Measurements from ENCODE around the gene SPTBN4. TPM values are rescaled to one million over a fixed set of nuclear protein-coding genes. Genes with fewer than 3 reads are reported as not detected.

SPTBN4 gene
- total and polyA plus RNA-seq, 10 of the 15 experiments (the other 5 are each of a cell fraction or from before 2014, with no cell fraction given): 0.04 to 1.1 (median 0.34) TPM; not detected in 1

DNA sequence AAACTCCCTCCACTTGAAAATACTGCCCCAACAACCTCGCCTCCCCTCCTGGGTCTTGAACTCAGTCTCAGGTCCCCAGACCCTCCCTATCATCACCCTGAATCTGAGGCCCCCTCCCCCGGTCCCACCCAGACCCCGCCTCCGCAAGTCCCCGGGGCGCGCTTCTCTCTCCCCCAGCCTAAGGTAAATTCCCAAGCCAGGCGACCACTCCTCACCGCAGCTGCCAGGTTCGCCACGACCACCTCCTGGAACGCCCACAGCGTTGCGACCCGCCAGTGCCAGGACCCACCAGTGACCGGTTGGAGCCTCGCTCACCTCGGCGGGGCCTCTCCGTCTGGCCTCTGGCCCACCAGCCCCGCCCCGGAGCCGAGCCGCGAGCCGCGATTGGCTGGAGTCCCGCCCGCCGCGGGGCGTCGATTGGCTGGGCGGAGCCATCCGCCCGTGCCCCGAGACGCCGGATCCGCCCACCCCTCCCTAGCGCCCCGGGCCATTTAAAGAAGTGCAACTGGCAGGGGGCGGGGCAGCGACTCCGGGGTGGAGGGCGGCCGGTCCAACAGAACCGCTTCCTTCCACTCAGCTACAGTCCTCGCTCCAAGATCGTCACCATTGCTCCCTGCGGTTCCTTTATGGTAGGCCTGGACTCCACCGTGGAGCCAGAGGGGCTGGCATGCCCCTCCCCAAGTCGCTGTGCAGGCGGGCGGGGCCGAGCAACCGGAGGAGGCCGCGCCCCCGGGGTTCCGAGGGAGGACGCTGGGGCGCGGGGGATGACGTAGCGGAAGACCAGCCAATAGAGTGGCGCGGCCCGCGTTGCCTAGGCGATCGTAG is 22.6 kb upstream of the SPTBN4 start, which contains the start of gene SERTAD3 (continued):
- TF ChIP-seq, protein P1, sequence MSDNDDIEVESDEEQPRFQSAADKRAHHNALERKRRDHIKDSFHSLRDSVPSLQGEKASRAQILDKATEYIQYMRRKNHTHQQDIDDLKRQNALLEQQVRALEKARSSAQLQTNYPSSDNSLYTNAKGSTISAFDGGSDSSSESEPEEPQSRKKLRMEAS (IDR thresholded peaks at IDR 0.05; ENCODE audit: low read depth, low read length): peak; percentile 44
- TF ChIP-seq PAX5 (IDR thresholded peaks at IDR 0.05; ENCODE audit: borderline replicate concordance, low read depth, low read length) (peak; percentile 8; the same call in 1 of the 2 replicates), SMAD1 (IDR thresholded peaks at IDR 0.05; ENCODE audit: low read depth, partially characterized antibody) (no peak), ETV6 (conservative IDR thresholded peaks at IDR 0.05 in 1 of 2, IDR thresholded peaks at IDR 0.05 in 1 of 2; ENCODE audit: borderline replicate concordance in 1 of 2, low read depth in 1 of 2) (no peak), BRCA1 (IDR thresholded peaks at IDR 0.05; ENCODE audit: low read depth, low read length) (no peak), NBN (IDR thresholded peaks at IDR 0.05) (peak; percentile 77; the same call in 1 of the 2 replicates), ATF3 (IDR thresholded peaks at IDR 0.05; ENCODE audit: borderline replicate concordance, extremely low read depth, low read depth, low read length) (no peak), PML (IDR thresholded peaks at IDR 0.05; ENCODE audit: low read length) (no peak), RAD51 (IDR thresholded peaks at IDR 0.05) (no peak), CEBPZ (IDR thresholded peaks at IDR 0.05; ENCODE audit: low read depth, low read length) (no peak), FOXK2 (IDR thresholded peaks at IDR 0.05) (no peak), SUZ12 (IDR thresholded peaks at IDR 0.05; ENCODE audit: unreplicated experiment) (no peak), MYB (IDR thresholded peaks at IDR 0.05; ENCODE audit: borderline replicate concordance, low read depth, low read length) (no peak), HDGF (IDR thresholded peaks at IDR 0.05) (peak; percentile 62; the same call in 1 of the 2 replicates), MTA3 (IDR thresholded peaks at IDR 0.05; ENCODE audit: borderline replicate concordance, low read length) (no peak), HCFC1 (IDR thresholded peaks at IDR 0.05; ENCODE audit: low read length) (no peak), CHD1 (IDR thresholded peaks at IDR 0.05; ENCODE audit: low read depth, low read length) (no peak), SRF (IDR thresholded peaks at IDR 0.05; ENCODE audit: low read depth in 2 of 2, low read length in 2 of 2) (peak; percentile 60 to 86), MEF2A (IDR thresholded peaks at IDR 0.05; ENCODE audit: insufficient read depth, low read depth, low read length) (no peak), IKZF1 (conservative IDR thresholded peaks at IDR 0.05) (peak; percentile 69), EZH2 (IDR thresholded peaks at IDR 0.05; ENCODE audit: borderline replicate concordance, control insufficient read depth, low read depth, low read length) (no peak), SIX5 (IDR thresholded peaks at IDR 0.05; ENCODE audit: low read depth, low read length, severe bottlenecking) (no peak)
- TF ChIP-seq, protein P2, sequence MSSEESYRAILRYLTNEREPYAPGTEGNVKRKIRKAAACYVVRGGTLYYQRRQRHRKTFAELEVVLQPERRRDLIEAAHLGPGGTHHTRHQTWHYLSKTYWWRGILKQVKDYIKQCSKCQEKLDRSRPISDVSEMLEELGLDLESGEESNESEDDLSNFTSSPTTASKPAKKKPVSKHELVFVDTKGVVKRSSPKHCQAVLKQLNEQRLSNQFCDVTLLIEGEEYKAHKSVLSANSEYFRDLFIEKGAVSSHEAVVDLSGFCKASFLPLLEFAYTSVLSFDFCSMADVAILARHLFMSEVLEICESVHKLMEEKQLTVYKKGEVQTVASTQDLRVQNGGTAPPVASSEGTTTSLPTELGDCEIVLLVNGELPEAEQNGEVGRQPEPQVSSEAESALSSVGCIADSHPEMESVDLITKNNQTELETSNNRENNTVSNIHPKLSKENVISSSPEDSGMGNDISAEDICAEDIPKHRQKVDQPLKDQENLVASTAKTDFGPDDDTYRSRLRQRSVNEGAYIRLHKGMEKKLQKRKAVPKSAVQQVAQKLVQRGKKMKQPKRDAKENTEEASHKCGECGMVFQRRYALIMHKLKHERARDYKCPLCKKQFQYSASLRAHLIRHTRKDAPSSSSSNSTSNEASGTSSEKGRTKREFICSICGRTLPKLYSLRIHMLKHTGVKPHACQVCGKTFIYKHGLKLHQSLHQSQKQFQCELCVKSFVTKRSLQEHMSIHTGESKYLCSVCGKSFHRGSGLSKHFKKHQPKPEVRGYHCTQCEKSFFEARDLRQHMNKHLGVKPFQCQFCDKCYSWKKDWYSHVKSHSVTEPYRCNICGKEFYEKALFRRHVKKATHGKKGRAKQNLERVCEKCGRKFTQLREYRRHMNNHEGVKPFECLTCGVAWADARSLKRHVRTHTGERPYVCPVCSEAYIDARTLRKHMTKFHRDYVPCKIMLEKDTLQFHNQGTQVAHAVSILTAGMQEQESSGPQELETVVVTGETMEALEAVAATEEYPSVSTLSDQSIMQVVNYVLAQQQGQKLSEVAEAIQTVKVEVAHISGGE (CRISPR knock-in tag; IDR thresholded peaks at IDR 0.05): no peak
